Activated CD8-positive, alpha-beta memory T cell treated with anti-CD3 and anti-CD28 coated beads for 48 hours (primary cell): ENCODE results near the gene HSF5.

ENCODE experiments used
- DNase-seq, 3 experiments: peaks; one replicate each; pipeline ENCODE4 v3.0.0-alpha.2; 2020; ENCODE audit warnings: low read depth in 2 of 3, low spot score in 2 of 3

HSF5 gene

DNA sequence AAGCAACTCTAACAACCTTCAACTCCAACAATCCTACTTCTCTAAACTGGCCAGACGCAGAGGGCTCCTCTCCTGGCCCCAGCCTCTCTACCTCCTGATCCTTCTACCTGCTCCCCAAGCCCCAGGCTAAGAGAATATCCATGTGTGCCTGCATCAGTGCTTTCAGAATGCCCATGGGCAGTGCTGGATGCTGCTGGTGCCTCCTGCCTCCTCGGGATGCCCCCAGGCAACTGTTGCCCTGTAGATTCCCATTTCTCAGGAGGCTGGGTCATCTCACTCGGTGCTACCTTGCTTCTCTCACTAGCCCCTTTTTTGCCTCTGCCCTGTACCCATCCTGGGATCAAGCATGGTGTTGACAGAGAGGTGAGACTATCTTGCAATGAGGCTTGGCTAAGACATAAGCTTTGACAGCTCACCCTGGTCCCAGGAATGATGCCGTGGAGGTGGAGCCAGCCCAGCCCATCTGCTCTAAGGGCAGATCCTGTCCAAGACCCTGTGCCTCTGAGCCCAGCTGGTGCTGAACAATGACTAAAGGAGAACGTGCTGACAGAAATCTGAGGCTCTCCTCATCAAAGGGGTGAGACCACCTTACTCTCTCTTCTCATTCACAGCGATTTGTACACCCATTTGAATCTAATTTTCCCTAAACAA is 116.8 kb downstream of the HSF5 start:
- DNase-seq = no peak

DNA sequence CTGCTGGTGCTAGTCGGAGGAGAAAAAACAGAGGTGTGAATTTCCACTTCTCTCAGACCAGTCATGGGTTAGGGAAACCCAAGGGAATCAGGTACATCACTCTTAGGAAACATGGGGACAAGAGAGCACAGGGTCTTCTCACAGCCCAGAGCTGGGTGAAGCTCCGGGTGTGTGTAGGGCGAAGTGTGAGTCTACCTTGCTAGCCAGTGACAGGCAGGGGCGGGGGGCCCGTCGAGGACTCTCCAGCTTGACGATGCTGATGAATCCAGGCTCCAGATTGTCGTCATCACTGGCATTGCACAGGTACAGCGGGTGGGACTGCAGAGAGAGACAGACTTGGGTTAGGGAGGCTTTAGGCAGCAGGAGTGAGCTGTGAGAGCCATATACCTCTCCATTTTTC is 117.5 kb downstream of the HSF5 start:
- DNase-seq = no peak

DNA sequence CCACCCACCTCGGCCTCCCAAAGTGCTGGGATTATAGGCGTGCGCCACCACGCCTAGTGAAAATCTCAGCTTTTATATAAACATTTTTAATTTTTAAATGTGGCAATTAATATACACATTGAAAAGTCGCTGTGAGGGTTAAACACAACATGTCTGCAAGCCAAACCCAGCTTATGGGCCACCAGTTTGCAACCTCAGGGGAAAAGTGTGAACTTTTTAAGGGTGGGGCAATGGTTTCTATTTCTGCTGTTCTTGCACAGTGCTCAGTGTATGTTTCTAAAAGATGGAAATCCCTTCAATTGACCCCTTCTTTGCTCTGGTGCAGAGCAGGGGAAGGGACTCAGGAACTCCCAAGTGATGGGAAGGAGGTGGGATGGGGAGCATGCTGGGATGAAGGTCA is 117.9 kb downstream of the HSF5 start:
- DNase-seq = no peak
